ENCODE measurements around the gene CR1L.

Gene CR1L

GRCh38 chr1:207644852-207645634, at the start of gene CR1L:
TSS of gene CR1L (plus strand) at chr1:207645133. CDS start at chr1:207645234, 101 bp downstream.
- TF ChIP-seq GATA2 (IDR thresholded peaks at IDR 0.05; ENCODE audit: low read depth, low read length), result no peak
- TF ChIP-seq GATA3 (IDR thresholded peaks at IDR 0.05; ENCODE audit: low read depth, low read length), result no peak

GRCh38 chr1:207603777-207604176, 41.2 kb upstream of the CR1L start:
- TF ChIP-seq GATA2 (IDR thresholded peaks at IDR 0.05; ENCODE audit: low read depth, low read length), result no peak
- TF ChIP-seq GATA3 (IDR thresholded peaks at IDR 0.05; ENCODE audit: low read depth, low read length), result no peak

- no peak for TF ChIP-seq GATA2 (IDR thresholded peaks at IDR 0.05; ENCODE audit: low read depth, low read length)
- TF ChIP-seq GATA3 (IDR thresholded peaks at IDR 0.05; ENCODE audit: low read depth, low read length), result no peak
Measured at GRCh38 chr1:207605444-207606361, 39.2 kb upstream of the CR1L start.

- no peak for TF ChIP-seq GATA2 (IDR thresholded peaks at IDR 0.05; ENCODE audit: low read depth, low read length)
- TF ChIP-seq GATA3 (IDR thresholded peaks at IDR 0.05; ENCODE audit: low read depth, low read length), result no peak
Measured at GRCh38 chr1:207606362-207606755, 38.6 kb upstream of the CR1L start.

- TF ChIP-seq GATA3 (IDR thresholded peaks at IDR 0.05; ENCODE audit: low read depth, low read length) (no peak), GATA2 (IDR thresholded peaks at IDR 0.05; ENCODE audit: low read depth, low read length) (no peak)
Measured at GRCh38 chr1:207612762-207613161, 32.2 kb upstream of the CR1L start.

- no peak for TF ChIP-seq GATA3 (IDR thresholded peaks at IDR 0.05; ENCODE audit: low read depth, low read length)
- no peak for TF ChIP-seq GATA2 (IDR thresholded peaks at IDR 0.05; ENCODE audit: low read depth, low read length)
Measured at GRCh38 chr1:207619871-207620542, 24.9 kb upstream of the CR1L start.

- TF ChIP-seq GATA2 (IDR thresholded peaks at IDR 0.05; ENCODE audit: low read depth, low read length) (no peak), GATA3 (IDR thresholded peaks at IDR 0.05; ENCODE audit: low read depth, low read length) (no peak)
Measured at GRCh38 chr1:207620543-207620893, 24.4 kb upstream of the CR1L start.

GRCh38 chr1:207626972-207627337, 18.0 kb upstream of the CR1L start:
- TF ChIP-seq GATA3 (IDR thresholded peaks at IDR 0.05; ENCODE audit: low read depth, low read length) (no peak), GATA2 (IDR thresholded peaks at IDR 0.05; ENCODE audit: low read depth, low read length) (no peak)

- TF ChIP-seq GATA2 (IDR thresholded peaks at IDR 0.05; ENCODE audit: low read depth, low read length) (no peak), GATA3 (IDR thresholded peaks at IDR 0.05; ENCODE audit: low read depth, low read length) (no peak)
Measured at GRCh38 chr1:207627496-207627895, 17.4 kb upstream of the CR1L start.

GRCh38 chr1:207628776-207629175, 16.2 kb upstream of the CR1L start:
- TF ChIP-seq GATA3 (IDR thresholded peaks at IDR 0.05; ENCODE audit: low read depth, low read length), result no peak
- no peak for TF ChIP-seq GATA2 (IDR thresholded peaks at IDR 0.05; ENCODE audit: low read depth, low read length)

- TF ChIP-seq GATA3 (IDR thresholded peaks at IDR 0.05; ENCODE audit: low read depth, low read length), result no peak
- no peak for TF ChIP-seq GATA2 (IDR thresholded peaks at IDR 0.05; ENCODE audit: low read depth, low read length)
Measured at GRCh38 chr1:207631137-207631536, 13.8 kb upstream of the CR1L start.

- TF ChIP-seq GATA2 (IDR thresholded peaks at IDR 0.05; ENCODE audit: low read depth, low read length) (no peak), GATA3 (IDR thresholded peaks at IDR 0.05; ENCODE audit: low read depth, low read length) (no peak)
Measured at GRCh38 chr1:207633226-207633625, 11.7 kb upstream of the CR1L start.

GRCh38 chr1:207644166-207644851, 624 bp upstream of the CR1L start:
- no peak for TF ChIP-seq GATA2 (IDR thresholded peaks at IDR 0.05; ENCODE audit: low read depth, low read length)
- no peak for TF ChIP-seq GATA3 (IDR thresholded peaks at IDR 0.05; ENCODE audit: low read depth, low read length)

- TF ChIP-seq GATA3 (IDR thresholded peaks at IDR 0.05; ENCODE audit: low read depth, low read length) (no peak), GATA2 (IDR thresholded peaks at IDR 0.05; ENCODE audit: low read depth, low read length) (no peak)
Measured at GRCh38 chr1:207645635-207646081, 725 bp downstream of the CR1L start.

Measured in SH-SY5Y (cell line).